Psoas muscle (tissue), 8 donors: Measurements from ENCODE around the gene SPEN. TPM values are rescaled to one million over a fixed set of nuclear protein-coding genes. Genes with fewer than 3 reads are reported as not detected.

ENCODE experiments used
- ATAC-seq, 4 donors: fragments of 200-7000 bp; cut with Tn5 transposase; one replicate each; pipeline ENCODE4 v1.9.1; 2020; ENCODE audit warnings: moderate library complexity in 3 of 4, mild to moderate bottlenecking in 2 of 4
- DNase-seq, 2 donors: peaks; one replicate each; pipeline ENCODE4 v3.0.0-alpha.2; 2020
- H3K27ac ChIP-seq: fragments of 200-600 bp; one replicate; pipeline ENCODE4 v1.8.0; 2022
- H3K27me3 ChIP-seq, 3 donors: fragments of 200-600 bp in 1 of 3; one replicate each; pipeline versions ENCODE4 v1.6.1 to v1.8.0; 2013 to 2022; ENCODE audit warnings: low read length in 2 of 3, mild to moderate bottlenecking in 2 of 3, moderate library complexity in 1 of 3; ENCODE audit not compliant: insufficient read depth in 3 of 3
- H3K36me3 ChIP-seq, 2 donors: fragments of 200-600 bp in 1 of 2; one replicate each; pipeline versions ENCODE4 v1.6.1 to v1.8.0; 2013 to 2022; ENCODE audit warnings: low read depth in 1 of 2, mild to moderate bottlenecking in 1 of 2, moderate library complexity in 1 of 2; ENCODE audit not compliant: insufficient read depth in 1 of 2
- H3K4me1 ChIP-seq: fragments of 200-600 bp; one replicate; pipeline ENCODE4 v1.8.0; 2022
- H3K4me3 ChIP-seq: fragments of 200-600 bp; one replicate; pipeline ENCODE4 v1.8.0; 2022; ENCODE audit warnings: mild to moderate bottlenecking
- H3K9me3 ChIP-seq: fragments of 200-600 bp; one replicate; pipeline ENCODE4 v1.8.0; 2022
- CTCF ChIP-seq: fragments of 200-600 bp; IDR thresholded peaks from one replicate; pipeline ENCODE4 v1.8.0; 2022; ENCODE audit warnings: antibody characterized with exemption
- WGBS, 3 donors: extraction: QIAGEN DNeasy Blood & Tissue Kit; methylation state at CpG; one replicate each; pipeline versions ENCODE4 v1.1.6 to v1.1.7; 2013; 5-methylcytosine and 5-hydroxymethylcytosine counted together
- intact Hi-C, 2 donors: fragments of 100-400 bp; cut with DNase I; formaldehyde crosslinking; loops; one replicate each; pipeline versions ENCODE4 v1.11.0 to v1.14.2; 2022
- polyA plus RNA-seq, 3 donors: library from polyadenylated mRNA; stranded (reverse); fragments of 200-250 nt; gene quantifications; one replicate each; pipeline ENCODE4 v1.2.3, GENCODE V29; 2013
- total RNA-seq, 4 donors: library from RNA; stranded (reverse); fragmentation: NEBNext Ultra II Directional in 2 of 4; extraction: Animal tissue kit (Norgen Biotek cat#: 25700) in 2 of 4; gene quantifications; one replicate each; pipeline versions ENCODE4 v1.2.1 to v1.2.4, GENCODE V29; 2021 to 2023
- donor health status: healthy with polysubstance abuse.
- donor health status: DM: no; HTN: no; CAD: no; lungs with moderate emphysema.
- donor health status: Bipolar disorder and iron deficiency.
- donor health status: healthy.
- donor health status: DM: yes; HTN: yes; CAD: no.
- donor health status: DM: no; HTN: no; CAD: no.
- donor health status: DM: no; HTN: no; CAD: no.
- donor health status: DM: yes; HTN: yes; CAD: no.

SPEN gene
- total and polyA plus RNA-seq, 7 donors, result 10.2 to 46.5 (median 38.3) TPM

- DNase-seq (no peak), ATAC-seq (no peak)
- peak overlapping the region; percentile 95 for H3K4me3 ChIP-seq
- no peaks in the 10 kb centered on the region for H3K9me3 ChIP-seq
- peaks cover 41% of the 10 kb centered on the region for H3K4me1 ChIP-seq
- H3K27me3 ChIP-seq, result no peaks in the 10 kb centered on the region
- no peaks in the 10 kb centered on the region for H3K36me3 ChIP-seq
- no peak for TF ChIP-seq CTCF
- peak overlapping the region; percentile 99 for H3K27ac ChIP-seq
- intact Hi-C loops, result loop anchor here in 1 of 2 donors (1.0 to 5.0 kb wide), 2 partner anchors 13 to 54 kb away; no protein-coding TSS in a partner anchor
- WGBS, 3 donors, result 0 to 1% (median 0%) methylated on average over 6 to 34 of the region's 34 CpGs
These were observed 311 bp downstream of the SPEN start for GRCh38 chr1:15847893-15848142.

GRCh38 chr1:15848143-15848928 is 829 bp downstream of the SPEN start:
- Histone ChIP-seq H3K27me3 (no peaks in the 10 kb centered on the region), H3K9me3 (no peaks in the 10 kb centered on the region), H3K4me3 (peak overlapping the region; percentile 95), H3K4me1 (peaks cover 46% of the 10 kb centered on the region), H3K27ac (peak overlapping the region; percentile 99), H3K36me3 (no peaks in the 10 kb centered on the region)
- ATAC-seq (peak; percentile 1 to 12 (median 7)), DNase-seq (peak; percentile 51 to 65)
- no peak for TF ChIP-seq CTCF
- 0 to 1% (median 0%) methylated on average over 73 to 104 of the region's 104 CpGs for WGBS, 3 donors
- intact Hi-C loops, result loop anchor here in 1 of 2 donors (5.0 kb wide), 1 partner anchor 54 kb away; no protein-coding TSS in a partner anchor

GRCh38 chr1:15848929-15849774 is 1.6 kb downstream of the SPEN start:
- Histone ChIP-seq H3K9me3 (no peaks in the 10 kb centered on the region), H3K4me3 (peak overlapping the region; percentile 95), H3K27ac (peak overlapping the region; percentile 99), H3K27me3 (no peaks in the 10 kb centered on the region), H3K4me1 (peaks cover 54% of the 10 kb centered on the region), H3K36me3 (no peaks in the 10 kb centered on the region)
- intact Hi-C loops, result loop anchor here in 1 of 2 donors (5.0 kb wide), 1 partner anchor 53 kb away; no protein-coding TSS in a partner anchor
- peak; percentile 34 to 70 (median 52) for ATAC-seq
- DNase-seq, result peak; percentile 72 to 86
- no peak for TF ChIP-seq CTCF
- 0 to 1% (median 1%) methylated on average over 44 of the region's 44 CpGs for WGBS, 3 donors

- WGBS, 3 donors, result 0 to 2% (median 2%) methylated on average over 16 of the region's 16 CpGs
- Histone ChIP-seq H3K9me3 (no peaks in the 10 kb centered on the region), H3K36me3 (no peaks in the 10 kb centered on the region), H3K27me3 (no peaks in the 10 kb centered on the region), H3K4me1 (peaks cover 52% of the 10 kb centered on the region), H3K4me3 (peak overlapping the region; percentile 95), H3K27ac (peak overlapping the region; percentile 99)
- DNase-seq, result no peak
- intact Hi-C loops, result loop anchor here (5.0 kb wide), 2 partner anchors 37 to 52 kb away; no protein-coding TSS in a partner anchor
- no peak for ATAC-seq
- TF ChIP-seq CTCF, result no peak
These were observed 2.3 kb downstream of the SPEN start for GRCh38 chr1:15849775-15850324.
